ENCODE results near the gene TWNK. TPM values are rescaled to one million over a fixed set of nuclear protein-coding genes. Genes with fewer than 3 reads are reported as not detected.
"Not testable (repeated sequence)": the region's sequence is repeated elsewhere in the genome, so short reads cannot be mapped to it uniquely, and the experiment has no call there.

TWNK gene
- total RNA-seq, 1 experiment from 2014 or later = 25.1 TPM

GRCh38 chr10:100972904-100973535, 14.3 kb upstream of the TWNK start:
- DNase-seq (ENCODE audit: low spot score) = no peak

GRCh38 chr10:100975397-100975796, 11.9 kb upstream of the TWNK start:
- not testable (repeated sequence) for DNase-seq (ENCODE audit: low spot score)

GRCh38 chr10:100976906-100977305, 10.4 kb upstream of the TWNK start:
- no peak for DNase-seq (ENCODE audit: low spot score)

- DNase-seq (ENCODE audit: low spot score) = no peak
These were observed 9.9 kb upstream of the TWNK start for GRCh38 chr10:100977436-100977835.

- no peak for DNase-seq (ENCODE audit: low spot score)
These were observed 9.0 kb upstream of the TWNK start for GRCh38 chr10:100978121-100978900.

GRCh38 chr10:100978901-100979195, 8.5 kb upstream of the TWNK start:
- no peak for DNase-seq (ENCODE audit: low spot score)

- DNase-seq (ENCODE audit: low spot score) = no peak
These were observed 7.5 kb upstream of the TWNK start for GRCh38 chr10:100979791-100980272.

- no peak for DNase-seq (ENCODE audit: low spot score)
These were observed 7.0 kb upstream of the TWNK start for GRCh38 chr10:100980311-100980710.

GRCh38 chr10:100980711-100981110, 6.6 kb upstream of the TWNK start:
- DNase-seq (ENCODE audit: low spot score) = no peak

GRCh38 chr10:100981178-100981772, 6.1 kb upstream of the TWNK start:
- DNase-seq (ENCODE audit: low spot score) = no peak

GRCh38 chr10:100982916-100983830, 4.2 kb upstream of the TWNK start:
- no peak for DNase-seq (ENCODE audit: low spot score)

- DNase-seq (ENCODE audit: low spot score) = no peak
These were observed 3.3 kb upstream of the TWNK start for GRCh38 chr10:100983868-100984671.

- no peak for DNase-seq (ENCODE audit: low spot score)
These were observed 2.6 kb upstream of the TWNK start for GRCh38 chr10:100984672-100985177.

GRCh38 chr10:100985336-100985735, 2.0 kb upstream of the TWNK start:
- no peak for DNase-seq (ENCODE audit: low spot score)

- DNase-seq (ENCODE audit: low spot score) = no peak
These were observed 756 bp upstream of the TWNK start for GRCh38 chr10:100986623-100986951.

GRCh38 chr10:100987685-100988049, 324 bp downstream of the TWNK start:
- DNase-seq (ENCODE audit: low spot score) = no peak

GRCh38 chr10:100988166-100988565, 823 bp downstream of the TWNK start:
- no peak for DNase-seq (ENCODE audit: low spot score)

GRCh38 chr10:100989088-100989487, 1.7 kb downstream of the TWNK start:
- DNase-seq (ENCODE audit: low spot score) = no peak

- peak; percentile 33 for DNase-seq (ENCODE audit: low spot score)
These were observed 6.8 kb downstream of the TWNK start for GRCh38 chr10:100993986-100994708.

- no peak for DNase-seq (ENCODE audit: low spot score)
These were observed 7.8 kb downstream of the TWNK start for GRCh38 chr10:100995181-100995580.

Data from A172 (cell line).